Measurements from ENCODE around the gene NINJ2.

- TF ChIP-seq CTCF (IDR thresholded peaks at IDR 0.05): no peak
- TF ChIP-seq POLR2A (IDR thresholded peaks at IDR 0.05): no peak
Measured at GRCh38 chr12:639988-640387, 23.3 kb downstream of the NINJ2 start.
